ENCODE measurements around the gene TUT1. TPM values are rescaled to one million over a fixed set of nuclear protein-coding genes. Genes with fewer than 3 reads are reported as not detected.

The TUT1 gene
- total RNA-seq, 2 experiments from 2014 or later, result 22.5 to 38.2 TPM

GRCh38 chr11:62605467-62605866 is 14.1 kb upstream of the TUT1 start:
- Histone ChIP-seq H3K9me3 (ENCODE audit: low read length) (no peaks in the 10 kb centered on the region), H3K27ac (ENCODE audit: low read depth, low read length, poor library complexity, severe bottlenecking) (no peak overlapping the region), H3K4me1 (ENCODE audit: insufficient read depth, low read length, poor library complexity, severe bottlenecking) (peaks cover 27% of the 10 kb centered on the region), H3K79me2 (ENCODE audit: insufficient read depth, low read depth, low read length) (peaks cover 10% of the 10 kb centered on the region), H2AFZ (ENCODE audit: low read length) (no peak overlapping the region), H3K9me2 (ENCODE audit: insufficient read depth, low read length) (no peaks in the 10 kb centered on the region), H3K4me3 (ENCODE audit: low read depth, low read length, poor library complexity, severe bottlenecking) (no peak overlapping the region), H3K4me2 (ENCODE audit: low read length) (no peak overlapping the region), H3K36me3 (ENCODE audit: insufficient read depth, low read length) (peaks cover 61% of the 10 kb centered on the region), H4K20me1 (ENCODE audit: insufficient read depth, low read length) (no peaks in the 10 kb centered on the region)
- intact Hi-C loops (cut with micrococcal nuclease; ENCODE audit: unreplicated experiment), result no loop called here
- TF ChIP-seq CTCF (conservative IDR thresholded peaks at IDR 0.05; ENCODE audit: low read length) (no peak), EZH2phosphoT487 (IDR thresholded peaks at IDR 0.05; ENCODE audit: borderline replicate concordance, low read depth, low read length) (no peak)
- DNase-seq (ENCODE audit: low spot score), result no peak
- ChIA-PET POLR2A (no interaction called here), CTCF (ENCODE audit: unreplicated experiment) (no interaction called here)
- BruUV-seq (replicated peaks), result no TSS peak

GRCh38 chr11:62604460-62605120 is 13.3 kb upstream of the TUT1 start:
- ChIA-PET CTCF (ENCODE audit: unreplicated experiment) (no interaction called here), POLR2A (interaction anchor here (0.6 to 1.6 kb wide), 2 partner anchors 12 to 595 kb away, joined by 4 to 5 read pairs; no protein-coding TSS in a partner anchor)
- DNase-seq (ENCODE audit: low spot score), result no peak
- Histone ChIP-seq H4K20me1 (ENCODE audit: insufficient read depth, low read length) (no peaks in the 10 kb centered on the region), H3K79me2 (ENCODE audit: insufficient read depth, low read depth, low read length) (peaks cover 18% of the 10 kb centered on the region), H2AFZ (ENCODE audit: low read length) (no peak overlapping the region), H3K9me2 (ENCODE audit: insufficient read depth, low read length) (no peaks in the 10 kb centered on the region), H3K36me3 (ENCODE audit: insufficient read depth, low read length) (peaks cover 69% of the 10 kb centered on the region), H3K4me2 (ENCODE audit: low read length) (no peak overlapping the region), H3K4me3 (ENCODE audit: low read depth, low read length, poor library complexity, severe bottlenecking) (no peak overlapping the region), H3K9me3 (ENCODE audit: low read length) (no peaks in the 10 kb centered on the region), H3K4me1 (ENCODE audit: insufficient read depth, low read length, poor library complexity, severe bottlenecking) (peaks cover 30% of the 10 kb centered on the region), H3K27ac (ENCODE audit: low read depth, low read length, poor library complexity, severe bottlenecking) (no peak overlapping the region)
- intact Hi-C loops (cut with micrococcal nuclease; ENCODE audit: unreplicated experiment), result no loop called here
- no TSS peak for BruUV-seq (replicated peaks)
- no peak for TF ChIP-seq CTCF (conservative IDR thresholded peaks at IDR 0.05; ENCODE audit: low read length)
- TF ChIP-seq EZH2phosphoT487 (IDR thresholded peaks at IDR 0.05; ENCODE audit: borderline replicate concordance, low read depth, low read length), result no peak

GRCh38 chr11:62603776-62604299 is 12.5 kb upstream of the TUT1 start:
- Histone ChIP-seq H3K79me2 (ENCODE audit: insufficient read depth, low read depth, low read length) (peaks cover 24% of the 10 kb centered on the region), H3K36me3 (ENCODE audit: insufficient read depth, low read length) (peaks cover 74% of the 10 kb centered on the region)
- intact Hi-C loops (cut with micrococcal nuclease; ENCODE audit: unreplicated experiment), result no loop called here

More at GRCh38 chr11:62603776-62604299, 12.5 kb upstream of the TUT1 start:
- DNase-seq (ENCODE audit: low spot score), result no peak
- Histone ChIP-seq H3K4me3 (ENCODE audit: low read depth, low read length, poor library complexity, severe bottlenecking) (no peak overlapping the region), H3K4me1 (ENCODE audit: insufficient read depth, low read length, poor library complexity, severe bottlenecking) (peaks cover 36% of the 10 kb centered on the region), H2AFZ (ENCODE audit: low read length) (no peak overlapping the region), H3K4me2 (ENCODE audit: low read length) (no peak overlapping the region), H3K27ac (ENCODE audit: low read depth, low read length, poor library complexity, severe bottlenecking) (no peak overlapping the region), H3K9me2 (ENCODE audit: insufficient read depth, low read length) (no peaks in the 10 kb centered on the region), H4K20me1 (ENCODE audit: insufficient read depth, low read length) (peaks cover 1% of the 10 kb centered on the region; the same call in 1 of the 2 replicates), H3K9me3 (ENCODE audit: low read length) (no peaks in the 10 kb centered on the region)
- TF ChIP-seq EZH2phosphoT487 (IDR thresholded peaks at IDR 0.05; ENCODE audit: borderline replicate concordance, low read depth, low read length) (no peak), CTCF (conservative IDR thresholded peaks at IDR 0.05; ENCODE audit: low read length) (no peak)
- no TSS peak for BruUV-seq (replicated peaks)
- ChIA-PET POLR2A (interaction anchor here (0.6 to 1.6 kb wide), 2 partner anchors 12 to 594 kb away, joined by 4 to 5 read pairs; no protein-coding TSS in a partner anchor), CTCF (ENCODE audit: unreplicated experiment) (no interaction called here)

Data from OCI-LY7 (cell line).